COLO829 (cell line): ENCODE data around the gene YPEL4.

Source experiments
- DNase-seq: peaks from one replicate; pipeline ENCODE4 v3.0.0; 2012; ENCODE audit warnings: low spot score

Gene YPEL4

DNA sequence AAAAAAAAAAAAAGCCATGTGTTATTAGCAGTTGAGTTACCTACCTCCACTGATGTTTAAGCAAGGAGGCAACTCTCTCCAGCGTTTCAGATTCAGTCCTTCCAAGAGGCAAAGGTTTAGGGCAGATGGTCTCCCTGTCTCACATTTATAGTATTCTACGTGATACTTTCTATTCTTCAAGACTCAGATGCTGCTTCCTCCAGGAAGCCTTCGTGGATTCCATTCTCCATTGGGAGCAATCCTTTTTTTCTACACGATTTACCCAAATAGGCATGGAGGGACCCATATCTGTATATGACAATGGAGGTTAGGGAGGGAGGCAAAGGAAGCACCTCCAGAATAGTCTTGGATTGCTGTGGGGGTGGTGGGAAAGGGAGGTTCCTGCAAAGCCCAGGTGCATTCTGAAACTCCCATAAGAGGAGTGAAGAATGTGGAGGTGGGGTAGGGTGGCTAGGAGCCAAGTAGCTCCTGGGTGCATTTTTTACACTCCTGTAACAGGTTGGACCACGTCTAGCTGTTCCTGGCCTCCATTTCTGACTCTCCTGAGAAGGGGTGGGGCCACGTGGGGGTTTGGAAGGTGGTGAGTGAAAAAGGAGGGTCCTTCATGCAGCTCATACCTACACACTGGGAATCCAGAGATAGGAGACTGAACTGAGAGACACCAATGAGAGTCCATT lies 16.2 kb downstream of the YPEL4 start:
- DNase-seq = no peak

DNA sequence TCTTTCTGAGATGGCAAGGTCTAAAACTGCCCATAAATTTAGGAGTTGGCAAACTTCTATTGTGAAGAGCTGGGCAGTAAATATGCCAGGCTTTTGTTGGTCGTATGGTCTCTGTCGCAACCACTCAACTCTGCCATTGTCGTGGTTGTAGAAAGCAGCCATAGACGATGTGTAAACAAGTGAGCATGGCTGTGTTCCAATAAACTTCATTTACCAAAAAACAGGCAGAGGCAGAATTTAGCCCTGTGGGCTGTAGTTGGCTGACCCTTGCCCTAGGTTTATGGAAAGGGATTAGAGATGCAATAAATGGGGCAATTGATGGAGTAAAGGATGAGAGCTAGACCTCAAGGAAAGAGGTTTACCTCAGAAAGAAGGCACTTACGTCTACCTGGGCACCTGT lies 17.6 kb downstream of the YPEL4 start:
- no peak for DNase-seq

DNA sequence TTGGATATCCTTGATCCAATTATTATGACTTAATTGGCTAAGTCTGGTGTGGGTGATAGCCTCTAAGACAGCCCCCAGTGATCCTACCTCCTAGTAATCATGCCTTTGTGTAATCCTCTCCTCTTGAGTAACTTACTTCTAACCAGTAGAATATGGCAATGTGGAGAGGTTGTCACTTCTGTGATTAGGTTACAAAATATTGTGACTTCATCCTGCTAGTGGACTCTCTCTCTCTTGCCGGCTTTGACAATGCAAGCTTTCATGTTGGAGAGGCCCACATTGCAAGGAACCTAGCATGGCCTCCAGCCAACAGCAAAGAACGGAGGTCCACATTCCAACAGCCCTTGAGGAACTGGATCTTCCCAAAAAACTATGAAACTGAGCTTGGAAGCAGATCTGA lies 19.5 kb downstream of the YPEL4 start:
- DNase-seq = no peak

GRCh38 chr11:57626895-57627294 lies 22.8 kb downstream of the YPEL4 start:
- DNase-seq = no peak

GRCh38 chr11:57624864-57625263 lies 24.8 kb downstream of the YPEL4 start:
- no peak for DNase-seq

DNA sequence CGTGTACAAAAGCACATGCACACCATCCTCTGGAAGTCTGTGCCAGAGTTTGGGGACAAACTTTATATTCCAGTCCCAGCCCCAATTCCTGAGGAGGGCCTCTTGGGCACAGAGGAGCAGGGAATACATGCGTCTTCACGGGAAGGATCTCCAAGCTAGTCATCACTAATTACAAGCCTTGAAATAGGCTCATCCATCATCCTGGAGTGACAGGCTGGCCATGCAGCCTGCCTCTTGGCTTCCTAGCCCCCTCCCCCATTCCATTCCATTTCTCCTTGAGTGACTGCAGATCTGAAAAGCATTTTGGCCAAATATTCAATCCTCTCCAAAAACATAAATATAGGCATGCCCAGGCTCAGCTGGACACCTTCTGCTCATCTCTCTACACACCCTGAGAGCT lies 27.4 kb downstream of the YPEL4 start:
- no peak for DNase-seq

- no peak for DNase-seq
Measured at GRCh38 chr11:57620467-57620866, 29.2 kb downstream of the YPEL4 start.

DNA sequence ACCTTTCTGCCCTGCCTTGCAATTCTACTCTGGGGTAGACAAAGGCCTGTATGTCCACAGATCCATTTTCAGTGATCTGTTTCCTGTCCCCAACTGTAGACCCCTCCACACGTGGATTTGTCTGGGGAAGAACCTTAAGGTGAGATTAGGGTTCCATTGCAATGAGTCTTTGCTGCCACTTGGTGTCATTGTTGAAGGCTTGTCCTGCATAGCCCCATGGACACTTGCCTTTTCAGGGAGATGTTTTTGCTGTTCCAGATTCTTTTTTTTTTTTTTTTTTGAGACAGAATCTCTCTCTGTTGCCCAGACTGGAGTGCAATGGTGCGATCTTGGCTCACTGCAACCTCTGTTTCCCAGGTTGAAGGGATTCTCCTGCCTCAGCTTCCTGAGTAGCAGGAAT lies 30.4 kb downstream of the YPEL4 start:
- DNase-seq = no peak

DNA sequence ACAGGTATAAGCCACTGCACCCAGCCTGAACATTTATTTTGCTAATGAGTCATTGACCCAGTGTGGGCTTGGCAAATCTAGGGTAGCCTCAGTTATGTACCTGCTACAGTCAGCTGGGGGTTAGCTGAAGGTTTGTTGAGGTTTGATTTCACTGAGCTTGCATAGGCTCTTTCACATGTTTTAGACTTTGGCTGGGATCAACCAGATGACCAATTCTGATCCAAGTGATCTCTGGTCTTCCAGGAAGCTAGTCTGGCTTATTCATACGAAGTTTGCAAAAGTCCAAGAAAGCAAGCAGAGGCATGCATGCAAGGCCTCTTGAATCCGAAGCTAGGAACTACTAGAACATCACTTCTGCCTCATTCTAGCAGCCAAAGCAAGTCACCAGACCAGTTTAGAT lies 31.3 kb downstream of the YPEL4 start:
- no peak for DNase-seq

DNA sequence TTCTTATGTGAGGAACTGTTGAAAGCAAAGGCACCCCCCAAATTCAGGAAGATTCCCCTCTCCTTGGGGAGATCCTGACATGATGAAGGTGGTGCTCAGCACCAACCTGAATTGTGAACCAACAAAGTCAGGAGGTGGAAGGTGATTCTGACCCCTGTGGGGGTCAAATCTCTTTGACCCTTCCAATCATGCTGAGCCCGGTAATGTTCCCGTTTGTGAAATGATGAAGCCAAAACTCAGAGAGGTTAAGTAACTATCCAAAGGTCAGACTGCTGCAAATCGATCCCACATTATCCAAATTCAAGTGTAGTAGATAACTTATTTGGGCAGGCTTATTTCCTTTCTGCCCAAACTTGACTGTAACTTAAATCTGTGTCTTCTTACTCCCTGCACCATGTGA lies 33.1 kb downstream of the YPEL4 start:
- no peak for DNase-seq

DNA sequence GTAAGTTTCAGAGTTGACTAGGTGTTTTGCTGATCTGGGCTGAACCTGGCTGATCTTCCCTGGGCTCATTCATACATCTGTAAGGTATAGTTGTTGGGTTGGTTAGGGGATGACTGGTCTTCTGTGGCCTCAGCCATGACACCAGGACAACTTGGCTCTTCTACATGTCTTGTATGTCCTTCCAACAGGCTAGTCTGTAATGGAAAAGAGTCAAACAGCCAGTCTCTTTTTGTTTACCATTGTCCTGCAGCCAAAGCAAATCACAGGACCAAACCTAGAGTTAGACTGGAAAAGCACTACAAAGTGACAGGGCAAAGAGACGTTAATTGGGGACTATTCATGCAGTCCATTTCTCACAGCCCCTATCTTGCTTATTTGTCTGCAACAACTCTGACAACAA lies 34.4 kb downstream of the YPEL4 start:
- DNase-seq = no peak

DNA sequence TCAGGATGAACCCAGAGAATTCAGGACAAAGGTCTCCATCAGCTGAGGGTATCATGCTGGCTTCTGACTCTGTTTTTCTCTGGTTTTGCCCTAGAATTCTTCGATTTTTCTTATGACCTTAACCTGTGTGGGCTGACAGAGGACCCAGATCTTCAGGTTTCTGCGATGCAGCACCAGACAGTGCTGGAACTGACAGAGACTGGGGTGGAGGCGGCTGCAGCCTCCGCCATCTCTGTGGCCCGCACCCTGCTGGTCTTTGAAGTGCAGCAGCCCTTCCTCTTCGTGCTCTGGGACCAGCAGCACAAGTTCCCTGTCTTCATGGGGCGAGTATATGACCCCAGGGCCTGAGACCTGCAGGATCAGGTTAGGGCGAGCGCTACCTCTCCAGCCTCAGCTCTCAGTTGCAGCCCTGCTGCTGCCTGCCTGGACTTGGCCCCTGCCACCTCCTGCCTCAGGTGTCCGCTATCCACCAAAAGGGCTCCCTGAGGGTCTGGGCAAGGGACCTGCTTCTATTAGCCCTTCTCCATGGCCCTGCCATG lies 35.4 kb downstream of the YPEL4 start:
- no peak for DNase-seq

DNA sequence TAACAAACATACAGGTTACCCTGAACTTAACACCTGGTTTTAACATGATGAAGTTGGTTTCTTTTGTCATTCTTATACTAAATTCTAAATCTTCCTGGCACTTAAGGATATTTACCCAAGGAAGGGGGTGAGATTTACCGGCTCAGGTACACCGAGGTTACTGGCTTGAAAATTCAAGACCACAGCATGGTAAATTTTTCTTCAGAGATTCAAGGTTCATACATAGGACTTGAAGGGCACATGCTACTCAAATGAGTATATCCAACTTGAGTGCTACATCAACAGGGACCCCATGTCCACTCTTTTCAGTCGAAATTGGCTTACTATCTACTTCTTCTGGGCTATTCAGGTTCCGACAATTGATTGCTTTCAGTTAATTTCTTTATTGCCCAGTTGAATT lies 39.5 kb downstream of the YPEL4 start:
- no peak for DNase-seq

DNA sequence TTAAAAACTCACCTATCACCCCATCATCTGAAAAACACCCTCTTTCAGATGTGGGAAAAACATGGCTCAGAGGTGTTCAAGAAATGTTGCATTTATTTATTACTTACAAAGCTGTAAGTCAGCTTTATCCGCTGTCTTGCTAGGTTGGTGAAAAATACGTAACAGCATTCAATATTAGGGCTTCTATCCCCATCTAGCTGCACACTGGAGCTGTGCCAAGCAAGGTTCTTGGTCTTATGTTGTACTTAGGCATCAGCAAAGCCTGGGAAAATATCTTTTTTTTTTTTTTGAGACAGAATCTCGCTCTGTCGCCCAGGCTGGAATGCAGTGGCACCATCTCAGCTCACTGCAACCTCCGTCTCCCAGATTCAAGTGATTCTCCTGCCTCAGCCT lies 44.7 kb downstream of the YPEL4 start:
- no peak for DNase-seq

DNA sequence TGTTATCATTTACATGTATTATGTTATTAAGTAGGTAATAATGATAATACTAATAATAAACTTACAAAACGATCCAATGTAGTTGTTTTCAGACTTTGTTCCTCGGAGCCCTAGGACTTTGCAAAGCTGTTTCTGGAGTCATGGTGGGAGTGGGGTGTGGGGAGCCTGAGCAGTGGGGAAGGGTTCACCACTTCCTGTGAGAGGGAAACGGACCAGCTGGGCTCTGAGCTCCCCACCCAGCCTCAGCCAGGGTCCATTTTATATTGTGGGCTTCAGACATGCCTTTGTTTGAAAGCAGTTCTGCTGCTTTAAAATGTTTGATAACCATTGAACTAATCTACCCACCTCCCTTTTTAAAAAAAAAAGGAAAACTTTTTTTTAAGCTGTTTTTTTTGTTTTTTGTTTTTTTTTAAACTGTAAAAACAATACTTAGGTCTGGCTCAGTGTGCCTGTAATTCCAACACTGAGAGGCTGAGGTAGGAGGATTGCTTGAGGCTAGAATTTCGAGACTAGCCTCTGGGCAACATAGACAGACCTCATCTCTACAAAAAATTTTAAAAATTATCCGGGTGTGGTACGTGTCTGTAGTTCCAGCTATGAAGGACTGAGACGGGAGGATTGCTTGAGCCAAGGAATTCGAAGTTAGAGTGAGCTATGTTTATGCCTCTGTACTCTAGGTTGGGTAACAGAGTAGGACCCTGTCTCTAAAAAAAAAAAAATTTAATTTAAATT lies 45.2 kb downstream of the YPEL4 start:
- no peak for DNase-seq

DNA sequence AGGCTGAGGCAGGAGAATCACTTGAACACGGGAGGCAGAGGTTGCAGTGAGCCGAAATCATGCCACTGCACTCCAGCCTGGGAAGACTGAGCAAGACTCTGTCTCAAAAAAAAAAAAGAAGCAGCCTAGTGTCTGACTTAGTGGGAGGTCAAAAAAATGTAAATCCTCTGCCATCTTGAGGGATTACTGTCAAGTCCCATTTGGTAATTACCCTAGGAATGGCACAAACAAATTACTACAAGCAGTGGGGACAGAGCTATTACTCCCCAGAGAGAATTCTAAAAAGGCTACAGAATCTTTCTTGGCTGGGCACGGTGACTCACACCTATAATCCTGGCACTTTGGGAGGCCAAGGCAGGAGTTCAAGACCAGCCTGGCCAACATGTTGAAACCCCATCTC lies 48.4 kb downstream of the YPEL4 start:
- DNase-seq = no peak

DNA sequence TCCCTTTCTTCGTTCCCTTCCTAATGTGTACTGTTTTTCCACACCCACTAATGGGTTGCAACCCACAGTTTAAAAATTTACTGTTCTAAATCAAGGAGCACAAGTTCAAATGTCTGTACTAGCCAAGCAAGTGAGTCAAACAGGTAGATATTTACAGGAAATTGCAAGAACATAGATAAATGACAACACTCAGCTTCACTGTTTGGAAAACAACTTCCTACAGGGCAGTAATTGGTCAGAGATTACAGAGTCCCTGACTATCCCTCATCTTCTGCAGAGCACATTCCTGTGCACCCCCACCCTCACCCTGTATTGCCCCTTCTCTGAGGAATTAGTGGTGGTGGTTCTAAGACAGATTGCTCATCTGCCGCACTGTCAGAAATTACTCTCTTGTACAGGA lies 50.3 kb downstream of the YPEL4 start:
- no peak for DNase-seq

DNA sequence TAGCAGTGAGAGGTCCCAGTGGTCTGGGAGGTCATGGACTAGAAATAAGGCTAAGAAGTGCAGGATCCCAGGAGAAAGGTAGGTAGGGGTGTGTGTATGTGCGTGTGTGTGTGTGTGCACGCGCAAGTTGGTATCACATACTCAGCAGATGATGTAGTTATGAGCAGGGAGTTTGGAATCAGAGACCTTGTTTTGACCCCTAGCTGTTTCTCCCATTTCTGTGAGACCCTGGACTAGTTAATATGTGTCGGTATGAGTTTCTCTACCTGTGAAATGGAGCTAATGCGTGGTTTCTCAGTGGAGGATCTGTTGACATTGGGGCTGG lies 50.9 kb downstream of the YPEL4 start:
- DNase-seq = no peak

GRCh38 chr11:57597916-57598830 lies 51.5 kb downstream of the YPEL4 start:
- no peak for DNase-seq

- DNase-seq = no peak
Measured at GRCh38 chr11:57597461-57597915, 52.2 kb downstream of the YPEL4 start, which contains the start of gene SERPING1. Gene SERPING1 (plus strand): TSS chr11:57597685. CDS start chr11:57598271, 586 bp downstream.

- DNase-seq = no peak
Measured at GRCh38 chr11:57596266-57596885, 53.3 kb downstream of the YPEL4 start.
